NCI-H2081 treated with DMSO at 0.1 percent for 48 hours (cell line): ENCODE measurements around the gene LAMA5.

Experiments
- DNase-seq: peaks from one replicate; lab custom pipeline; 2025; lab: John Stamatoyannopoulos, UW

Gene LAMA5

GRCh38 chr20:62403331-62403730 is 36.2 kb upstream of the LAMA5 start:
- no peak for DNase-seq

GRCh38 chr20:62402456-62403150 is 35.5 kb upstream of the LAMA5 start:
- DNase-seq, result no peak

- no peak for DNase-seq
Observed at GRCh38 chr20:62401331-62401779, 34.2 kb upstream of the LAMA5 start.

GRCh38 chr20:62400541-62400940 is 33.4 kb upstream of the LAMA5 start:
- no peak for DNase-seq

- no peak for DNase-seq
Observed at GRCh38 chr20:62400021-62400420, 32.9 kb upstream of the LAMA5 start.

- DNase-seq, result no peak
Observed at GRCh38 chr20:62398120-62398821, 31.2 kb upstream of the LAMA5 start.

- DNase-seq, result no peak
Observed at GRCh38 chr20:62396367-62397239, 29.5 kb upstream of the LAMA5 start.

- no peak for DNase-seq
Observed at GRCh38 chr20:62395311-62396242, 28.5 kb upstream of the LAMA5 start.

GRCh38 chr20:62394248-62395245 is 27.4 kb upstream of the LAMA5 start:
- DNase-seq, result no peak

- DNase-seq, result no peak
Observed at GRCh38 chr20:62393830-62394229, 26.7 kb upstream of the LAMA5 start.

GRCh38 chr20:62393335-62393665 is 26.2 kb upstream of the LAMA5 start:
- DNase-seq, result no peak

GRCh38 chr20:62392621-62393334 is 25.7 kb upstream of the LAMA5 start:
- DNase-seq, result no peak

GRCh38 chr20:62392077-62392418 is 24.9 kb upstream of the LAMA5 start:
- no peak for DNase-seq

- DNase-seq, result no peak
Observed at GRCh38 chr20:62391165-62392076, 24.3 kb upstream of the LAMA5 start.

- no peak for DNase-seq
Observed at GRCh38 chr20:62390317-62391164, 23.4 kb upstream of the LAMA5 start.

GRCh38 chr20:62389601-62390087 is 22.5 kb upstream of the LAMA5 start:
- no peak for DNase-seq

GRCh38 chr20:62388839-62389600 is 21.9 kb upstream of the LAMA5 start:
- DNase-seq, result no peak
